OCI-LY7 (cell line): ENCODE results near the gene TMEM51. TPM values are rescaled to one million over a fixed set of nuclear protein-coding genes. Genes with fewer than 3 reads are reported as not detected.

ENCODE experiments used
- BruUV-seq: library from RNA; stranded (reverse); fragments of 400-500 nt; replicated peaks from 2 replicates; lab custom pipeline; 2021; lab: Mats Ljungman, UMichigan
- CTCF ChIA-PET: fragments of 300-600 bp; sonication (Branson Sonifier 250); formaldehyde crosslinking; loops from one replicate; lab custom pipeline; 2022; ENCODE audit warnings: antibody characterized with exemption; ENCODE audit not compliant: unreplicated experiment; lab: Charles Lee
- POLR2A ChIA-PET: fragments of 300-600 bp; sonication (Branson Sonifier 250); formaldehyde crosslinking; loops from one replicate; lab custom pipeline; 2022; ENCODE audit warnings: antibody characterized with exemption; lab: Charles Lee
- DNase-seq: peaks from one replicate; pipeline ENCODE4 v3.0.0-alpha.2; 2015; ENCODE audit warnings: low spot score
- H2AFZ ChIP-seq: fragments of 200-600 bp; sonication (generic), shearing (Covaris generic); 2 replicates; pipeline ENCODE4 v1.6.1; 2014; ENCODE audit warnings: mild to moderate bottlenecking, antibody characterized with exemption, low read length, moderate library complexity
- H3K27ac ChIP-seq: fragments of 200-600 bp; sonication (generic); 2 replicates; pipeline ENCODE4 v1.5.1; 2014; ENCODE audit warnings: mixed run types, low read depth, mild to moderate bottlenecking, moderate library complexity, low read length, inconsistent platforms; ENCODE audit not compliant: poor library complexity, severe bottlenecking
- H3K36me3 ChIP-seq: fragments of 200-600 bp; sonication (generic); 2 replicates; pipeline ENCODE4 v1.6.1; 2014; ENCODE audit warnings: mild to moderate bottlenecking, antibody characterized with exemption, low read length, moderate library complexity, mixed read lengths; ENCODE audit not compliant: insufficient read depth
- H3K4me1 ChIP-seq: fragments of 200-600 bp; sonication (generic); 2 replicates; pipeline ENCODE4 v1.5.1; 2014; ENCODE audit warnings: mild to moderate bottlenecking, low read length; ENCODE audit not compliant: insufficient read depth, poor library complexity, severe bottlenecking
- H3K4me2 ChIP-seq: fragments of 200-600 bp; sonication (generic); 2 replicates; pipeline ENCODE4 v1.6.1; 2014; ENCODE audit warnings: mild to moderate bottlenecking, low read length
- H3K4me3 ChIP-seq: fragments of 200-600 bp; sonication (generic); 2 replicates; pipeline ENCODE4 v1.5.1; 2014; ENCODE audit warnings: mild to moderate bottlenecking, low read depth, low read length; ENCODE audit not compliant: poor library complexity, severe bottlenecking
- H3K79me2 ChIP-seq: fragments of 200-600 bp; sonication (generic); 2 replicates; pipeline ENCODE4 v1.6.1; 2016; ENCODE audit warnings: low read depth, mild to moderate bottlenecking, low read length, moderate library complexity, mixed read lengths; ENCODE audit not compliant: insufficient read depth
- H3K9me2 ChIP-seq: fragments of 200-600 bp; sonication (generic); 2 replicates; pipeline ENCODE4 v1.6.1; 2016; ENCODE audit warnings: mild to moderate bottlenecking, low read length, mixed read lengths; ENCODE audit not compliant: insufficient read depth
- H3K9me3 ChIP-seq: fragments of 200-600 bp; sonication (generic); 2 replicates; pipeline ENCODE4 v1.6.1; 2014; ENCODE audit warnings: mild to moderate bottlenecking, mixed run types, low read length, mixed read lengths
- H4K20me1 ChIP-seq: fragments of 200-600 bp; sonication (generic); 2 replicates; pipeline ENCODE4 v1.6.1; 2014; ENCODE audit warnings: mild to moderate bottlenecking, antibody characterized with exemption, low read length, moderate library complexity, mixed read lengths; ENCODE audit not compliant: insufficient read depth
- EZH2phosphoT487 ChIP-seq: fragments of 200-600 bp; sonication (generic); IDR thresholded peaks from 2 replicates; pipeline ENCODE4 v1.6.1; 2018; ENCODE audit warnings: low read depth, borderline replicate concordance, mild to moderate bottlenecking, mixed run types, antibody characterized with exemption, low read length, moderate library complexity, mixed read lengths
- intact Hi-C: fragments of 100-400 bp; cut with micrococcal nuclease; formaldehyde crosslinking; loops from one replicate; pipeline ENCODE4 v1.10.0; 2022; ENCODE audit not compliant: unreplicated experiment
- total RNA-seq, 2 experiments: library from RNA; depleted of rRNA in 1 of 2; stranded (reverse); fragments of >200 nt in 1 of 2; shearing (Covaris generic) in 1 of 2; gene quantifications; 2 replicates each; pipeline ENCODE4 v1.2.3, GENCODE V29; 2014 to 2022
- TF ChIP-seq, protein P1 (sequence below): fragments of 200-600 bp; sonication (generic); conservative IDR thresholded peaks from 2 replicates; pipeline ENCODE4 v1.5.1; 2014; ENCODE audit warnings: mild to moderate bottlenecking, antibody characterized with exemption, low read length, moderate library complexity, mixed read lengths

The TMEM51 gene
- total RNA-seq, 2 experiments from 2014 or later = not detected

GRCh38 chr1:15110128-15110866 lies 43.2 kb upstream of the TMEM51 start:
- BruUV-seq = no TSS peak
- no peak overlapping the region for H3K4me3 ChIP-seq
- intact Hi-C loops = no loop called here
- no peaks in the 10 kb centered on the region for H3K9me2 ChIP-seq
- no peak overlapping the region for H3K27ac ChIP-seq
- no peaks in the 10 kb centered on the region for H4K20me1 ChIP-seq
- H3K4me1 ChIP-seq = no peaks in the 10 kb centered on the region
- no peaks in the 10 kb centered on the region for H3K9me3 ChIP-seq
- no peak for TF ChIP-seq EZH2phosphoT487
- TF ChIP-seq, protein P1, sequence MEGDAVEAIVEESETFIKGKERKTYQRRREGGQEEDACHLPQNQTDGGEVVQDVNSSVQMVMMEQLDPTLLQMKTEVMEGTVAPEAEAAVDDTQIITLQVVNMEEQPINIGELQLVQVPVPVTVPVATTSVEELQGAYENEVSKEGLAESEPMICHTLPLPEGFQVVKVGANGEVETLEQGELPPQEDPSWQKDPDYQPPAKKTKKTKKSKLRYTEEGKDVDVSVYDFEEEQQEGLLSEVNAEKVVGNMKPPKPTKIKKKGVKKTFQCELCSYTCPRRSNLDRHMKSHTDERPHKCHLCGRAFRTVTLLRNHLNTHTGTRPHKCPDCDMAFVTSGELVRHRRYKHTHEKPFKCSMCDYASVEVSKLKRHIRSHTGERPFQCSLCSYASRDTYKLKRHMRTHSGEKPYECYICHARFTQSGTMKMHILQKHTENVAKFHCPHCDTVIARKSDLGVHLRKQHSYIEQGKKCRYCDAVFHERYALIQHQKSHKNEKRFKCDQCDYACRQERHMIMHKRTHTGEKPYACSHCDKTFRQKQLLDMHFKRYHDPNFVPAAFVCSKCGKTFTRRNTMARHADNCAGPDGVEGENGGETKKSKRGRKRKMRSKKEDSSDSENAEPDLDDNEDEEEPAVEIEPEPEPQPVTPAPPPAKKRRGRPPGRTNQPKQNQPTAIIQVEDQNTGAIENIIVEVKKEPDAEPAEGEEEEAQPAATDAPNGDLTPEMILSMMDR = no peak
- H3K79me2 ChIP-seq = no peaks in the 10 kb centered on the region
- ChIA-PET POLR2A (no interaction called here), CTCF (no interaction called here)
- no peak overlapping the region for H2AFZ ChIP-seq
- H3K4me2 ChIP-seq = no peak overlapping the region
- DNase-seq = no peak
- H3K36me3 ChIP-seq = no peaks in the 10 kb centered on the region

GRCh38 chr1:15110867-15111230 lies 42.7 kb upstream of the TMEM51 start:
- Histone ChIP-seq H3K79me2 (no peaks in the 10 kb centered on the region), H4K20me1 (no peaks in the 10 kb centered on the region), H3K9me2 (no peaks in the 10 kb centered on the region), H3K4me2 (no peak overlapping the region), H3K4me3 (no peak overlapping the region), H3K4me1 (no peaks in the 10 kb centered on the region), H3K36me3 (no peaks in the 10 kb centered on the region), H2AFZ (no peak overlapping the region), H3K27ac (no peak overlapping the region), H3K9me3 (no peaks in the 10 kb centered on the region)
- no peak for DNase-seq
- no TSS peak for BruUV-seq
- intact Hi-C loops = no loop called here
- CTCF ChIA-PET = no interaction called here
- POLR2A ChIA-PET = no interaction called here
- TF ChIP-seq, protein P1 = no peak
- no peak for TF ChIP-seq EZH2phosphoT487

DNA sequence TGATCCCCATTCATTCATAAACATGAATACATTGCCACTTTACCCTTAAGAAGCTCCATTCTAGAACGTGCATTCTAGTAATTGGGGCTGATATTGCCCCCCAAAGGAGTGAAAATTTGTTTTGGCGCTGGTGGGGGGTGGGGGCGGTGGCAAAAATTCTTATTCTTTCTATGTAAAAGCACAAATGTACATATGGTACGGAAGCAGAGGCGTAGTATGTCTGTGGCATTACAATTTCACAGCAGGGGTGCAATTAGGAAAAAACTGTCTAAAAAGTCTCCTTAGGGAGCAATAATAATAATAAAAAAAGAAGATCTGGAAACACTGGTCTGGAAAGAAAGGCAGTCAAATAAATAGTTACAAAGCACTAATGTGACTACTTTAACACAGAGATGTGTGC lies 40.4 kb upstream of the TMEM51 start:
- Histone ChIP-seq H3K4me1 (no peaks in the 10 kb centered on the region), H3K9me2 (no peaks in the 10 kb centered on the region), H4K20me1 (no peaks in the 10 kb centered on the region), H3K4me3 (no peak overlapping the region), H3K9me3 (no peaks in the 10 kb centered on the region), H3K79me2 (no peaks in the 10 kb centered on the region), H2AFZ (no peak overlapping the region), H3K27ac (no peak overlapping the region), H3K36me3 (no peaks in the 10 kb centered on the region), H3K4me2 (no peak overlapping the region)
- no TSS peak for BruUV-seq
- POLR2A ChIA-PET = no interaction called here
- CTCF ChIA-PET = no interaction called here
- TF ChIP-seq, protein P1 = no peak
- TF ChIP-seq EZH2phosphoT487 = no peak
- DNase-seq = no peak
- intact Hi-C loops = no loop called here
